Measurements from ENCODE around the gene BCL7C.
"Not testable (repeated sequence)": the region's sequence is repeated elsewhere in the genome, so short reads cannot be mapped to it uniquely, and the experiment has no call there.

BCL7C gene

GRCh38 chr16:30860729-30861128 lies 33.1 kb downstream of the BCL7C start:
- DNase-seq, result not testable (repeated sequence)

- no peak for DNase-seq
Observed at GRCh38 chr16:30858829-30859423, 35.0 kb downstream of the BCL7C start.

- no peak for DNase-seq
Observed at GRCh38 chr16:30858111-30858495, 35.8 kb downstream of the BCL7C start.

GRCh38 chr16:30853758-30854157 lies 40.1 kb downstream of the BCL7C start:
- DNase-seq, result no peak

GRCh38 chr16:30850246-30850645 lies 43.6 kb downstream of the BCL7C start:
- no peak for DNase-seq

GRCh38 chr16:30846649-30847402 lies 47.1 kb downstream of the BCL7C start:
- DNase-seq, result no peak

- DNase-seq, result peak in 4 of 5 experiments; percentile 33 to 90 (median 70)
Observed at GRCh38 chr16:30844671-30845449, 49.0 kb downstream of the BCL7C start.

- no peak for DNase-seq
Observed at GRCh38 chr16:30844346-30844670, 49.6 kb downstream of the BCL7C start.

- DNase-seq, result no peak
Observed at GRCh38 chr16:30843501-30843900, 50.4 kb downstream of the BCL7C start.

GRCh38 chr16:30842971-30843370 lies 50.9 kb downstream of the BCL7C start:
- DNase-seq, result no peak

- no peak for DNase-seq
Observed at GRCh38 chr16:30841332-30841731, 52.5 kb downstream of the BCL7C start.

GRCh38 chr16:30840611-30841010 lies 53.3 kb downstream of the BCL7C start:
- DNase-seq, result no peak

- DNase-seq, result no peak
Observed at GRCh38 chr16:30839523-30840227, 54.2 kb downstream of the BCL7C start.

GRCh38 chr16:30838876-30839471 lies 54.9 kb downstream of the BCL7C start:
- DNase-seq, result no peak

GRCh38 chr16:30837904-30838303 lies 56.0 kb downstream of the BCL7C start:
- no peak for DNase-seq
